VCaP (cell line): Measurements from ENCODE around the gene COMMD9.

Source experiments
- H3K27ac ChIP-seq: fragments of 450-650 bp; 2 replicates; pipeline ENCODE4 v1.5.1; 2017
- CTCF ChIP-seq: fragments of 450-650 bp; conservative IDR thresholded peaks from 2 replicates; pipeline ENCODE4 v1.5.1; 2017; ENCODE audit warnings: mild to moderate bottlenecking, moderate library complexity

Gene COMMD9

GRCh38 chr11:36238881-36239280 is 50.3 kb downstream of the COMMD9 start:
- TF ChIP-seq CTCF, result no peak
- no peak overlapping the region for H3K27ac ChIP-seq

DNA sequence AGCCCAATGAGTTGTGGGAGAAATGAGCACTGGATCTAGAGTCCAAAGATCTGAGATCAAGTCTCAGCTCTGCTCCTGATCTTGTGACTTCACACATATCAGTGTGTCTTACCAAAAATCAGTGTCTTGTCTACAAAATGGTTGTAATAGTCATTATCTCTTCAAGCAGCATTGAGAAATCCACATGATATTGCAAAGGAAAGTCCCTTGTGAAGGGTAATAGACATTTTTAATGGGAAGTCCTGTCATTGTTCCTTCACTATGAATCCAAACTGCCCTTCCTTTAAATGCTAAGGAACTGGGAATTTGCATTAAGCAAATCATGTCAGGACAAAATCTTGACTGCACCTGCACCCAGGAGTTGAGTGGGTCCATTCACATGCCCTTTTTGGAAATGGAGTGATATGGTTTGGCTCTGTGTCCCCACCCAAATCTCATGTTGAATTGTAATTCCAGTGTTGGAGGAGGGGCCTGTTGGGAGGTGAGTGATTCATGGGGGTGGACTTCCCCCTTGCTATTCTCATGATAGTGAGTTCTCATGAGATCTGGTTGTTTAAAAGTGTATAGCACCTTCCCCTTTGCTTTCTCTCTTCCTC is 51.1 kb downstream of the COMMD9 start:
- H3K27ac ChIP-seq, result no peak overlapping the region
- no peak for TF ChIP-seq CTCF

GRCh38 chr11:36237391-36237790 is 51.8 kb downstream of the COMMD9 start:
- no peak overlapping the region for H3K27ac ChIP-seq
- TF ChIP-seq CTCF, result no peak

DNA sequence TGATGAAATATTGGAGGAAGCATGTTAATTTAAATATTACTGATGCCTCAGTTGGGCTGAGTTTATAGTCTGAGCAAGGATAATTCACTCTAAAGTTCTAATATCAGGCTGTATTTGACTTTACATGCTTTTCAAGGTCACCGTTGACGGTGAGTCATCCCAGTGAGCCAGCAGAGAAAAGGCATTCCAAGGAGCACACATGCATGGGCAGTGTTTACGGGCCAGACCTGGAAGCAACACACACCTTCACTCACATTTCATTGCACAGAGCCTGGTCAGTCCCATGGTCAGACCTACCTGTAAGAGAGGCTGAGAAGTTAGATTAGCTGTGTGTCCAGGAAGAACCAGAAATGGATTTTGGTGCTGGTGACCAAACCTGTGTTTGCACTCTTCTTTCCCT is 53.5 kb downstream of the COMMD9 start:
- no peak overlapping the region for H3K27ac ChIP-seq
- no peak for TF ChIP-seq CTCF

DNA sequence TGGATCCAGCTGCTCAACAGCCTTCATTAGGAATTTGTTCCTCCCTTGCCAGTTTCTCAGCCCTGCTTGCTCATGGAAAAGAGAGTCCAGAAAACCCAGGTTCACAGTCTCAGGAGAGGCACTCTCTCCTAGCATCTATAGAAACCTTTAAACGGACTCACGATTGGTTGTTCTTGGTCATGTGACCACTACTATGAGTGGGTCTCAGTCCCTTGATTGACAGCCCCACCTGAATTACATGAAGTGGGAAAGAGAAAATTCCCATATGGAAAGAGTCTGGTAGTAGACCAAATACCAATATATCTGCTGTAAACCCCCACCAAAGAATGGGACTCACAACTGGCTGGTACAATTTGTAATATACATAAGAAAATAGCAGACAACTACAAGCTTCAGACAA is 54.4 kb downstream of the COMMD9 start:
- TF ChIP-seq CTCF, result no peak

DNA sequence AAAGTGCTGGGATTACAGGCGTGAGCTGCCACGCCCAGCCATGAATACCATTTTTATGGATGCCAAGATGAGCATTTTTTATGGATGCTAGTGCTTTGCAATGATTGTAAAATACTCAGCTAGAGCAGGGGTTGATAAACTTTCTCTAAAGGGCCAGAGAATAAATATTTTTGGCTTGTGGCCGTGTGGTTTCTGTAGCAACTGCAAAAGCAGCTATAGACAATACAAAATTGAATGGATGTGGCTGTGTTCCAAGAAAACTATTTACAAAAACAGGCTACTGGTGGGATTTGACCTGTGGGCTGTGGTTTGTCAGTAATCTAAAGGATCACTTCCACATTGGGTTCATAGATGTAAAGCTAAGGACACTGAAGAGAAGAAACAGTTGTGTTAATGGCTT is 56.0 kb downstream of the COMMD9 start:
- TF ChIP-seq CTCF, result no peak
- no peak overlapping the region for H3K27ac ChIP-seq

More for the DNA sequence above, 54.4 kb downstream of the COMMD9 start:
- H3K27ac ChIP-seq, result no peak overlapping the region

- H3K27ac ChIP-seq, result no peak overlapping the region
- no peak for TF ChIP-seq CTCF
These were observed 58.2 kb downstream of the COMMD9 start for GRCh38 chr11:36230779-36231699.
